ENCODE data around the gene PPM1A.

The PPM1A gene

DNA sequence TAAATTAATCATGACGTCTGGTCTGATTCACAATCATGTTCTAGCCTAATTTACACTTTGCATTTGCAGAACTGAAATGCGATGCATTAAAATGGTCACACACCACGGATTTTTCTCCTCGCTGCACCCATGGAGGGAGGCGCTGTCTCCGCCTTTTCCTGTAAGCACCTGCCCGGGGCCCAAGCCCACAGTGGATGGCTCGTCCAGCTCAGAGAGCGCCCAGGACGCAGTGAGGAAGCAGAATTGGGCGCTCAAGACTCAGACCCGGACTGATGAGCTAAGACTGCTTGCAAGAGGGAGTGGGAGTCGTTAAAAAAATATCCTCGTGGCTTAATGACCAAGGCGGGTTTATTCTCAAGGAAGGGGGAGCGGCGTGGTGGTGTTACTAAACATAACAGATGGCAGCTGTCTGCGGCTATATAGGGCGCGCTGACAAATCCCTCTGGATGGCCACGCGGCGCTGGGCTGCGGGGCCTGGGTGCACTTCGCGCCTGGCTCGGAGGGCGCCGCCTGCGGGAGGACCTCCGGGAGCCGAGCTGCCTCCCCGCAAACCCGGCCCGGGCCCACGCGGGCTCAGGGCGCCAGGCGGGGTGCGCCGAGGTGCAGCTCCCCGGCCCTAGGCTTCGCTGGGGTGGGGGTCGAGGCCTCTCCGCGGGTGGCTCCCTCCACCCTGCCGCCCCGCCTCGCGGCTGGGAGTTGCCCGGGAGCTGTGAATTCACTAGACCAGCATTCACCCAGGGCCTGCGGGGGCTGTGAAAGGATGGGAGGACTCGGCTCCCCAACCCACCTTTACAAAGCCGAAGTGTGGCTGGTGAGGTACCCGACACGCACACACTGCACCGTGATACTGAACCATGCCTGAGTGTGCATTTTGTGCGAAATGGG, 78.7 kb downstream of the PPM1A start:
- H4K20me1 ChIP-seq (ENCODE audit: insufficient read depth, low read length) = no peaks in the 10 kb centered on the region
- peaks cover 66% of the 10 kb centered on the region for H3K4me1 ChIP-seq (ENCODE audit: insufficient read depth, low read length, severe bottlenecking)
- H3F3A ChIP-seq (ENCODE audit: insufficient read depth, low read length) = peaks cover 5% of the 10 kb centered on the region; the same call in 1 of the 2 replicates
- peak overlapping the region; percentile 70 for H2AFZ ChIP-seq (ENCODE audit: low read length)
- peak overlapping the region; percentile 84 for H3K9ac ChIP-seq (ENCODE audit: low read length)
- peak overlapping the region; percentile 71 for H3K4me2 ChIP-seq (ENCODE audit: low read length)
- H3K36me3 ChIP-seq (ENCODE audit: insufficient read depth, low read length) = no peaks in the 10 kb centered on the region; the same call in 1 of the 2 replicates
- H3K9me2 ChIP-seq (ENCODE audit: low read depth, low read length) = no peaks in the 10 kb centered on the region
- no peaks in the 10 kb centered on the region for H3K9me3 ChIP-seq (ENCODE audit: low read length)
- peak overlapping the region; percentile 77 for H3K4me3 ChIP-seq (ENCODE audit: low read depth, low read length, poor library complexity, severe bottlenecking)
- H3K79me2 ChIP-seq (ENCODE audit: insufficient read depth, low read length) = peaks cover 5% of the 10 kb centered on the region
- H3K27ac ChIP-seq (ENCODE audit: low read depth, low read length, poor library complexity, severe bottlenecking) = peak overlapping the region; percentile 98
- no peaks in the 10 kb centered on the region for H3K27me3 ChIP-seq (ENCODE audit: insufficient read depth, low read length)
- TF ChIP-seq EZH2 (IDR thresholded peaks at IDR 0.05; ENCODE audit: borderline replicate concordance, low read length) = no peak
- TF ChIP-seq, protein P1, sequence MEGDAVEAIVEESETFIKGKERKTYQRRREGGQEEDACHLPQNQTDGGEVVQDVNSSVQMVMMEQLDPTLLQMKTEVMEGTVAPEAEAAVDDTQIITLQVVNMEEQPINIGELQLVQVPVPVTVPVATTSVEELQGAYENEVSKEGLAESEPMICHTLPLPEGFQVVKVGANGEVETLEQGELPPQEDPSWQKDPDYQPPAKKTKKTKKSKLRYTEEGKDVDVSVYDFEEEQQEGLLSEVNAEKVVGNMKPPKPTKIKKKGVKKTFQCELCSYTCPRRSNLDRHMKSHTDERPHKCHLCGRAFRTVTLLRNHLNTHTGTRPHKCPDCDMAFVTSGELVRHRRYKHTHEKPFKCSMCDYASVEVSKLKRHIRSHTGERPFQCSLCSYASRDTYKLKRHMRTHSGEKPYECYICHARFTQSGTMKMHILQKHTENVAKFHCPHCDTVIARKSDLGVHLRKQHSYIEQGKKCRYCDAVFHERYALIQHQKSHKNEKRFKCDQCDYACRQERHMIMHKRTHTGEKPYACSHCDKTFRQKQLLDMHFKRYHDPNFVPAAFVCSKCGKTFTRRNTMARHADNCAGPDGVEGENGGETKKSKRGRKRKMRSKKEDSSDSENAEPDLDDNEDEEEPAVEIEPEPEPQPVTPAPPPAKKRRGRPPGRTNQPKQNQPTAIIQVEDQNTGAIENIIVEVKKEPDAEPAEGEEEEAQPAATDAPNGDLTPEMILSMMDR (IDR thresholded peaks at IDR 0.05; ENCODE audit: low read length) = peak; percentile 37; the same call in 1 of the 2 replicates

DNA sequence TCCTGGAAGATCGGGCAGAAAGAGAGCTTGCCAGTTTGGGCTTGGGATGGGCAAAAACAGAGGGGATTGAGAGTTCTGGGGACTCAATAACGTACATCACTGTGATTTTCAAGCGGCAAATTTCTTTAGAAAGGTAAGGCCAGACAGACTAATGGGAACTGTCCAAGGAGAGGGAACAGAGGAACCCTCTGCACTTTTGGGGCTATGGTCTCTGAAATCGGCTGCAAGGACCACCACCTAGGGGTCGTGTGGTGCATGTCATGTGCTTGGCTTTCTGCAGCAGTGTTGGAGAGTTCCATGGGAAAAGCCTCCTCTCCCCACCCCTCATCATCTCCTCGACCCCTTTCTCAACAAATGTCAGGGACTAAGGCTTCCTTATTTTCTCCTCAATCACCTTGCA, 79.6 kb downstream of the PPM1A start:
- Histone ChIP-seq H3K27ac (ENCODE audit: low read depth, low read length, poor library complexity, severe bottlenecking) (peak overlapping the region; percentile 98), H3K27me3 (ENCODE audit: insufficient read depth, low read length) (no peaks in the 10 kb centered on the region), H3K9me2 (ENCODE audit: low read depth, low read length) (no peaks in the 10 kb centered on the region), H3K9me3 (ENCODE audit: low read length) (no peaks in the 10 kb centered on the region), H3K9ac (ENCODE audit: low read length) (peak overlapping the region; percentile 84), H4K20me1 (ENCODE audit: insufficient read depth, low read length) (no peaks in the 10 kb centered on the region), H3K4me2 (ENCODE audit: low read length) (peak overlapping the region; percentile 71), H3K4me1 (ENCODE audit: insufficient read depth, low read length, severe bottlenecking) (peaks cover 71% of the 10 kb centered on the region), H3K36me3 (ENCODE audit: insufficient read depth, low read length) (no peaks in the 10 kb centered on the region), H3F3A (ENCODE audit: insufficient read depth, low read length) (peaks cover 5% of the 10 kb centered on the region; the same call in 1 of the 2 replicates), H2AFZ (ENCODE audit: low read length) (no peak overlapping the region), H3K4me3 (ENCODE audit: low read depth, low read length, poor library complexity, severe bottlenecking) (peak overlapping the region; percentile 77), H3K79me2 (ENCODE audit: insufficient read depth, low read length) (peaks cover 5% of the 10 kb centered on the region)
- TF ChIP-seq, protein P1 (IDR thresholded peaks at IDR 0.05; ENCODE audit: low read length) = peak; percentile 46
- TF ChIP-seq EZH2 (IDR thresholded peaks at IDR 0.05; ENCODE audit: borderline replicate concordance, low read length) = no peak

DNA sequence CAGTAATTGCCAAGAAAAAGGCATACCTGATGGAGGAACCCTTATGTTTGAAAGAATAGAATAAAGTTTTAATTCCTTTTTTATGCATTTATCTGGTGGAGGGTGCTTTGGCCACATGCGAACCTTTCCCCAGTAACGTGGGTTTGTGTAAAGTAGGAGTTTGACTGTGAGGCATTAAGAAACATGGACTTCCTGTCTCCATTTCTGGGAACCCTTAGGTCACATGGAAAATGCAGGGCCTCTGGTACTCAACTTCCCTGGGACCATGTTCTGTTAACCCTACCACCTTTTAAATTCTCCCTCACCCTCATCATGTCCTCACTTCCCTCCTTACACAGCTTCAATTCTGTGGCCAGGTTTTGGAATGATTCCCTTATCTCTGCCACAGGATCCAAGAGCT, 80.3 kb downstream of the PPM1A start:
- Histone ChIP-seq H3K79me2 (ENCODE audit: insufficient read depth, low read length) (peaks cover 5% of the 10 kb centered on the region), H3K27ac (ENCODE audit: low read depth, low read length, poor library complexity, severe bottlenecking) (peak overlapping the region; percentile 98), H3K4me2 (ENCODE audit: low read length) (peak overlapping the region; percentile 71), H4K20me1 (ENCODE audit: insufficient read depth, low read length) (no peaks in the 10 kb centered on the region), H3K9ac (ENCODE audit: low read length) (peak overlapping the region; percentile 3; the same call in 1 of the 2 replicates), H3K4me1 (ENCODE audit: insufficient read depth, low read length, severe bottlenecking) (peaks cover 71% of the 10 kb centered on the region), H3K27me3 (ENCODE audit: insufficient read depth, low read length) (no peaks in the 10 kb centered on the region), H3F3A (ENCODE audit: insufficient read depth, low read length) (peaks cover 5% of the 10 kb centered on the region; the same call in 1 of the 2 replicates), H3K9me3 (ENCODE audit: low read length) (no peaks in the 10 kb centered on the region), H3K9me2 (ENCODE audit: low read depth, low read length) (no peaks in the 10 kb centered on the region), H3K4me3 (ENCODE audit: low read depth, low read length, poor library complexity, severe bottlenecking) (peak overlapping the region; percentile 77), H3K36me3 (ENCODE audit: insufficient read depth, low read length) (no peaks in the 10 kb centered on the region), H2AFZ (ENCODE audit: low read length) (no peak overlapping the region)
- TF ChIP-seq, protein P1 (IDR thresholded peaks at IDR 0.05; ENCODE audit: low read length) = no peak

Measured in OCI-LY1 (cell line).